Gastroesophageal sphincter (tissue), 3 donors: ENCODE measurements around the gene CD276.

ENCODE experiments used
- CTCF ChIP-seq, 4 experiments: fragments of 200-600 bp in 2 of 4; fragments of 450-650 bp in 2 of 4; sonication (generic) in 1 of 4; IDR thresholded peaks; one replicate each; pipeline ENCODE4 v1.5.1; 2017 to 2019; ENCODE audit warnings: antibody characterized with exemption in 4 of 4, mild to moderate bottlenecking in 2 of 4, moderate library complexity in 2 of 4
- EP300 ChIP-seq: sonication (generic); formaldehyde crosslinking; IDR thresholded peaks from one replicate; pipeline ENCODE4 v1.6.1; 2017; ENCODE audit warnings: antibody characterized with exemption, mild to moderate bottlenecking
- POLR2A ChIP-seq, 2 donors: fragments of 450-650 bp; IDR thresholded peaks; one replicate each; pipeline ENCODE4 v1.6.1; 2017; ENCODE audit warnings: antibody characterized with exemption in 2 of 2, mild to moderate bottlenecking in 2 of 2, moderate library complexity in 1 of 2
- POLR2AphosphoS5 ChIP-seq: sonication (generic); formaldehyde crosslinking; IDR thresholded peaks from one replicate; pipeline ENCODE4 v1.6.1; 2017; ENCODE audit warnings: antibody characterized with exemption

DNA sequence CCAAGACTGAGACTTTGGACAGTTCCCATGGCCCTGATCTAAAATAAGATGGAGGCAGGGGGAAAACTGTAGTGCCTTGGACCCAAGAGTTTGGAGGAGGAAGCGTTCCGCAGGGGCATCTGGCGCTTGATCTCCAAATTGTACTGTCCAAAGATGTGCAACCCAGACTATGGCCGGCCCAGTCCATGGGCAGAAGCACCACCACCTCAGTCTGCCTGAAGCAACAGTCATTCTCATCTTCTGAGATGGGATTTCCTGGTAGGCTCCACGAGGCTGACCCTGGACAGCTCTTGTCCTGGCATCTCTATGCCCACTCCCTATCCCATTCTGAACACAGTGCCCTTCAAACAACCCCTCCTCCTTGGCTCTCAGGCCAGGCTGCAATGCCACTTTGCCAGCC lies 65.3 kb downstream of the CD276 start:
- no peak for TF ChIP-seq CTCF (IDR thresholded peaks at IDR 0.05)
- no peak for TF ChIP-seq EP300
- no peak for TF ChIP-seq POLR2A (IDR thresholded peaks at IDR 0.05)
- no peak for TF ChIP-seq POLR2AphosphoS5
